ENCODE results near the gene NT5C3B.
"Not testable (repeated sequence)": the region's sequence is repeated elsewhere in the genome, so short reads cannot be mapped to it uniquely, and the experiment has no call there.

Gene NT5C3B

DNA sequence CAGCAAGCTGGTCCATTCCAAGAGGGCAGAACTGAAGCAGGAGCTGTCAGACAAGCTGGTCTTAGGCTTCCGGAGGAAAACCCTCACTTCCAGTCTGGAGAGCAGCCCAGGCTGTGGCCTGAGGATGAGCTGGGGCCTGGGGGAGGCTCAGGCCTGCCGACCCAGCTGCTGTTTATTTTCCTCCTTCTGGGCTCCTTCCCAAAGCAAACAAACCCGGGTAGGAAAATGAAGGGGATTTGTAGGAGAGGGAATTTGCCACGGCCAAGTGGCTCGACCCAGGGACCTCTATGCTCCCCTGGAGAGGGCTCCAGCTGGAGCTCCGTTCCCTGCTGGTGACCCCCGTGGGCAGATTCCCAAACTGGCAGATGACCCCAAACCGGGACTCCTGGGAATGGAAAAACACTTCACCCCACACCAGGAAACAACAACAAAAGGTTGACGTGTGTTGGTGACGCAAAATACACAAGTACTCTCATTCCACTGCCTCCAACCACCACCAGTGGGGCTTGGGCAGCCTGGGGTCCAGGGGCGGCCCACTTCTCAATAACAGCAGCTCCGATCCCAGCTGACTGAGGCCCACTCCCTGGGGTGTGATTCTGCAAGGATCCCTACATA, 58.4 kb downstream of the NT5C3B start:
- H3K79me2 ChIP-seq (ENCODE audit: low read length): no peaks in the 10 kb centered on the region

DNA sequence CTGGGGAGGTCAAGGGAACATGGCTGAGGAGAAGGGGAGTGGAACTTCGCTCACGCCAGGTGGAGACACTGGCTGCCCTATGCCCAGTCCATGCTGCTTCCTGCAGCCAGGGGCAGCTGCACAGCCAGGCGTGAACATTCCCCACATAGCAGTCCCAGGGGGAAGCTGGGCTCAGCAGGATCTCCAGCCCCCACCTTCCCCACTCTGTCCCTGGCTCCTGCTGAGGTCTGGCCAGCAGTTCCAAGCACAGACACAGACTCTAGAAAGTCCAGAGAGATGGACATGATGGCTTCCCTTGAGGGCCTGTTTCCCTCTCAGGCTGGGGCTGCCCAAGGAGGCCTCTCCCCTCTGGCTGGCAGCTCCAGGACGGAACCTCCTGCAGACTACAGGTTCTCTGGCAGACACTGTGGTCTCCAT, 58.9 kb downstream of the NT5C3B start:
- Histone ChIP-seq H3K27me3 (ENCODE audit: low read depth, low read length) (peaks cover 6% of the 10 kb centered on the region; the same call in 1 of the 2 replicates), H3K4me3 (ENCODE audit: low read length) (no peak overlapping the region), H3K4me1 (ENCODE audit: low read length) (no peaks in the 10 kb centered on the region), H2AFZ (ENCODE audit: low read depth, low read length) (no peak overlapping the region), H3K9ac (ENCODE audit: low read length) (no peak overlapping the region), H3K36me3 (replicated peaks; ENCODE audit: low read depth, low read length) (no peaks in the 10 kb centered on the region), H3K79me2 (ENCODE audit: low read length) (no peaks in the 10 kb centered on the region), H3K9me3 (ENCODE audit: insufficient read depth, low read length) (no peaks in the 10 kb centered on the region), H3K27ac (ENCODE audit: low read length) (no peak overlapping the region), H3K4me2 (ENCODE audit: low read length) (no peak overlapping the region), H4K20me1 (ENCODE audit: insufficient read depth, low read length) (no peaks in the 10 kb centered on the region)
- TF ChIP-seq, protein P1, sequence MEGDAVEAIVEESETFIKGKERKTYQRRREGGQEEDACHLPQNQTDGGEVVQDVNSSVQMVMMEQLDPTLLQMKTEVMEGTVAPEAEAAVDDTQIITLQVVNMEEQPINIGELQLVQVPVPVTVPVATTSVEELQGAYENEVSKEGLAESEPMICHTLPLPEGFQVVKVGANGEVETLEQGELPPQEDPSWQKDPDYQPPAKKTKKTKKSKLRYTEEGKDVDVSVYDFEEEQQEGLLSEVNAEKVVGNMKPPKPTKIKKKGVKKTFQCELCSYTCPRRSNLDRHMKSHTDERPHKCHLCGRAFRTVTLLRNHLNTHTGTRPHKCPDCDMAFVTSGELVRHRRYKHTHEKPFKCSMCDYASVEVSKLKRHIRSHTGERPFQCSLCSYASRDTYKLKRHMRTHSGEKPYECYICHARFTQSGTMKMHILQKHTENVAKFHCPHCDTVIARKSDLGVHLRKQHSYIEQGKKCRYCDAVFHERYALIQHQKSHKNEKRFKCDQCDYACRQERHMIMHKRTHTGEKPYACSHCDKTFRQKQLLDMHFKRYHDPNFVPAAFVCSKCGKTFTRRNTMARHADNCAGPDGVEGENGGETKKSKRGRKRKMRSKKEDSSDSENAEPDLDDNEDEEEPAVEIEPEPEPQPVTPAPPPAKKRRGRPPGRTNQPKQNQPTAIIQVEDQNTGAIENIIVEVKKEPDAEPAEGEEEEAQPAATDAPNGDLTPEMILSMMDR (IDR thresholded peaks at IDR 0.05; ENCODE audit: low read depth, low read length): no peak
- no peak for TF ChIP-seq EZH2phosphoT487 (IDR thresholded peaks at IDR 0.05; ENCODE audit: low read depth)

More for the DNA sequence above, 58.4 kb downstream of the NT5C3B start:
- TF ChIP-seq EZH2phosphoT487 (IDR thresholded peaks at IDR 0.05; ENCODE audit: low read depth): no peak
- TF ChIP-seq, protein P1 (IDR thresholded peaks at IDR 0.05; ENCODE audit: low read depth, low read length): no peak
- Histone ChIP-seq H3K36me3 (replicated peaks; ENCODE audit: low read depth, low read length) (no peaks in the 10 kb centered on the region), H3K9me3 (ENCODE audit: insufficient read depth, low read length) (no peaks in the 10 kb centered on the region), H3K27me3 (ENCODE audit: low read depth, low read length) (peaks cover 6% of the 10 kb centered on the region; the same call in 1 of the 2 replicates), H3K4me1 (ENCODE audit: low read length) (no peaks in the 10 kb centered on the region), H3K4me2 (ENCODE audit: low read length) (no peak overlapping the region), H3K27ac (ENCODE audit: low read length) (no peak overlapping the region), H3K4me3 (ENCODE audit: low read length) (no peak overlapping the region), H4K20me1 (ENCODE audit: insufficient read depth, low read length) (no peaks in the 10 kb centered on the region), H2AFZ (ENCODE audit: low read depth, low read length) (no peak overlapping the region), H3K9ac (ENCODE audit: low read length) (no peak overlapping the region)

DNA sequence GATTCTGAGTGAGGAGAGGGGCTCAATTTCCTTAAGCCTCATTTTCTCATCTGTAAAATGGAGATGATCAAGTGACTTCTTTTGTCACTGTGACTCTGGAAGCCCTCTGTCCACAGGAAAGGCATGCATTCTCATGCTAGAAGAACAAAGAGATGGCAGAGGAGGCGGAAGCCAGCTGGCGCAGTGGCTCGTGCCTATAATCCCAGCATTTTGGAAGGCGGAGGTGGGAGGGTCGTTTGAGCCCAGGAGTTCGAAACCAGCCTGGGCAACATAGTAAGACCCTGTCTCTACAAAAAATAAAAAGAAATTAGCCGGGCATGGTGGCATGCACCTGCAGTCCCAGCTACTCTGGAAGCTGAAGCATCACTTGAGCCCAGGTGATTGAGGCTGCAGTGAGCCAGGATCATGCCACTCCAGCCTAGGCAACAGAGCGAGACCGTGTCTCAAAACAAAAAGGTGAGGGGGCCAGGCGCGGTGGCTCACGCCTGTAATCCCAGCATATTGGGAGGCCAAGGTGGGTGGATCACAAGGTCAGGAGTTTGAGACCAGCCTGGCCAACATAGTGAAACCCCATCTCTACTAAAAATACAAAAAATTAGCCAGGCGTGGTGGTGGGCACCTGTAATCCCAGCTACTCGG, 59.7 kb downstream of the NT5C3B start:
- H3K79me2 ChIP-seq (ENCODE audit: low read length); H3K27me3 ChIP-seq (ENCODE audit: low read depth, low read length); H3K36me3 ChIP-seq (replicated peaks; ENCODE audit: low read depth, low read length); H3K9me3 ChIP-seq (ENCODE audit: insufficient read depth, low read length); H3K4me2 ChIP-seq (ENCODE audit: low read length); H3K4me1 ChIP-seq (ENCODE audit: low read length); H3K27ac ChIP-seq (ENCODE audit: low read length); H3K4me3 ChIP-seq (ENCODE audit: low read length); H2AFZ ChIP-seq (ENCODE audit: low read depth, low read length); H3K9ac ChIP-seq (ENCODE audit: low read length); H4K20me1 ChIP-seq (ENCODE audit: insufficient read depth, low read length): not testable (repeated sequence)

DNA sequence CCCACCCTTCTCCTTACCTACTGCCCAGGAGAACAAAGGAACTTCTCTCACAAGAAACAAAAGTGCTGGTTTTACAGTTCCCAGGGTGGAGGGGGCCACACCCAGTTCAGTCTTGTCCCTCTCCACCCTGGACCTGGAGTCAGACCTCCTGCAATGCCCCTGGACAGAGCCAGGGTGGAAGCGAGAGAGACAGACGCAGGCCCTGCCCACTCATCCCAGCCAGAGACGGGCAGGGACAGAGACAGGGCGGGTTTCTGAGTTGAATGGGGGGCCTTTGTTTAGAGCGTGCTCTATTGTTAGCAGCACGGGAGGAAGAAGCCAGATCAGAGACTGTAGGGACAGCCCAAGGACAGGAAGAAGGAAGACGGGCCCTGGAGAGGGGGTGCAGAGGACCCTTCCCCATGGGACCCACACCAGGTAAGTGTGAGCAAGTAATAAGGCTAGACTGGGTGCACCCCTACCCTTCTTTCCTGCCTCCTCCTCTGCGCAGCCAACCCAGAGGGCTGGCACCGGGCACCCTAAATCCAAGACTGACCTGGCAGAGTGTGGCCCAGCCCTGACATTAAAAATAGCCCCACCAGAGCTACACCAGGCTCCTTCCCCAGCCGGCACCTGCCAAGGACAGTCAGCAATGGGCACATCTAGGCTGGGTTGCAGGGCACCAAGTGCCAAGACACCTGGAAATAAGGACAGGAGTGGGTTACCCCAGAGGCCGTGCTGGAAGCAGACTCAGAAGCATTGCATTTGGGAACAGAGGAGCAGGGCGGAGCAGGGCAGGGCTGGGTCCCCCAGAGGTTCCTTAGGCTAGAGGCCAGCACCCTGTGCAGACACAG, 60.4 kb downstream of the NT5C3B start:
- Histone ChIP-seq H3K9ac (ENCODE audit: low read length) (no peak overlapping the region), H3K27me3 (ENCODE audit: low read depth, low read length) (peaks cover 6% of the 10 kb centered on the region; the same call in 1 of the 2 replicates), H3K4me1 (ENCODE audit: low read length) (no peaks in the 10 kb centered on the region), H3K4me2 (ENCODE audit: low read length) (no peak overlapping the region), H2AFZ (ENCODE audit: low read depth, low read length) (no peak overlapping the region), H3K36me3 (replicated peaks; ENCODE audit: low read depth, low read length) (no peaks in the 10 kb centered on the region), H3K4me3 (ENCODE audit: low read length) (no peak overlapping the region), H4K20me1 (ENCODE audit: insufficient read depth, low read length) (no peaks in the 10 kb centered on the region), H3K9me3 (ENCODE audit: insufficient read depth, low read length) (no peaks in the 10 kb centered on the region), H3K79me2 (ENCODE audit: low read length) (no peaks in the 10 kb centered on the region), H3K27ac (ENCODE audit: low read length) (no peak overlapping the region)
- TF ChIP-seq EZH2phosphoT487 (IDR thresholded peaks at IDR 0.05; ENCODE audit: low read depth): no peak
- TF ChIP-seq, protein P1 (IDR thresholded peaks at IDR 0.05; ENCODE audit: low read depth, low read length): no peak
